SJCRH30 (cell line): Measurements from ENCODE around the gene CDK16. TPM values are rescaled to one million over a fixed set of nuclear protein-coding genes. Genes with fewer than 3 reads are reported as not detected.

ENCODE experiments used
- DNase-seq, 2 experiments: peaks; one replicate each; pipeline ENCODE4 v3.0.0-alpha.2; 2015 to 2020
- H3K27ac ChIP-seq: fragments of 250-450 bp; sonication (Bioruptor Pico); 2 replicates; pipeline ENCODE4 v1.5.1; 2020; ENCODE audit warnings: mild to moderate bottlenecking, moderate library complexity
- H3K27me3 ChIP-seq: fragments of 250-450 bp; sonication (Bioruptor Pico); 2 replicates; pipeline ENCODE4 v1.5.1; 2020; ENCODE audit warnings: mild to moderate bottlenecking, moderate library complexity
- H3K36me3 ChIP-seq: fragments of 250-450 bp; sonication (Bioruptor Pico); 2 replicates; pipeline ENCODE4 v1.5.1; 2020; ENCODE audit warnings: mild to moderate bottlenecking, moderate library complexity
- H3K4me1 ChIP-seq: fragments of 250-450 bp; sonication (Bioruptor Pico); 2 replicates; pipeline ENCODE4 v1.5.1; 2020; ENCODE audit warnings: mild to moderate bottlenecking, moderate library complexity
- H3K4me3 ChIP-seq: fragments of 250-450 bp; sonication (Bioruptor Pico); 2 replicates; pipeline ENCODE4 v1.5.1; 2020; ENCODE audit warnings: mild to moderate bottlenecking, moderate library complexity
- H3K9me3 ChIP-seq: fragments of 250-450 bp; sonication (Bioruptor Pico); replicated peaks from 2 replicates; pipeline ENCODE4 v1.5.1; 2020; ENCODE audit warnings: mild to moderate bottlenecking, moderate library complexity
- total RNA-seq: library from RNA; depleted of rRNA; stranded (reverse); fragments of >200 nt; shearing (Covaris generic); gene quantifications from 2 replicates; pipeline ENCODE4 v1.2.3, GENCODE V29; 2014

Gene CDK16
- total RNA-seq, 1 experiment from 2014 or later = 71.8 TPM

GRCh38 chrX:47194194-47194787 is 24.2 kb upstream of the CDK16 start:
- peak overlapping the region; percentile 91 for H3K27ac ChIP-seq
- H3K27me3 ChIP-seq = no peaks in the 10 kb centered on the region
- peaks cover 4% of the 10 kb centered on the region; the same call in 1 of the 2 replicates for H3K36me3 ChIP-seq
- H3K4me1 ChIP-seq = no peaks in the 10 kb centered on the region; the same call in 1 of the 2 replicates
- no peaks in the 10 kb centered on the region for H3K9me3 ChIP-seq
- H3K4me3 ChIP-seq = peak overlapping the region; percentile 94
- DNase-seq = no peak

GRCh38 chrX:47196098-47196497 is 22.4 kb upstream of the CDK16 start:
- no peak overlapping the region for H3K4me3 ChIP-seq
- DNase-seq = no peak

GRCh38 chrX:47197526-47197925 is 21.0 kb upstream of the CDK16 start:
- Histone ChIP-seq H3K4me1 (no peaks in the 10 kb centered on the region; the same call in 1 of the 2 replicates), H3K4me3 (no peak overlapping the region), H3K9me3 (no peaks in the 10 kb centered on the region), H3K36me3 (peaks cover 11% of the 10 kb centered on the region), H3K27me3 (no peaks in the 10 kb centered on the region), H3K27ac (no peak overlapping the region)
- no peak for DNase-seq

More at GRCh38 chrX:47196098-47196497, 22.4 kb upstream of the CDK16 start:
- no peaks in the 10 kb centered on the region for H3K27me3 ChIP-seq
- no peaks in the 10 kb centered on the region for H3K9me3 ChIP-seq
- H3K27ac ChIP-seq = no peak overlapping the region
- no peaks in the 10 kb centered on the region; the same call in 1 of the 2 replicates for H3K4me1 ChIP-seq
- peaks cover 10% of the 10 kb centered on the region for H3K36me3 ChIP-seq

GRCh38 chrX:47198026-47198686 is 20.3 kb upstream of the CDK16 start:
- Histone ChIP-seq H3K9me3 (no peaks in the 10 kb centered on the region), H3K27me3 (no peaks in the 10 kb centered on the region), H3K4me3 (no peak overlapping the region), H3K27ac (no peak overlapping the region), H3K36me3 (peaks cover 11% of the 10 kb centered on the region), H3K4me1 (no peaks in the 10 kb centered on the region; the same call in 1 of the 2 replicates)
- DNase-seq = no peak

- H3K36me3 ChIP-seq = peaks cover 11% of the 10 kb centered on the region
- no peaks in the 10 kb centered on the region for H3K27me3 ChIP-seq
- H3K9me3 ChIP-seq = no peaks in the 10 kb centered on the region
- DNase-seq = no peak
- H3K4me3 ChIP-seq = no peak overlapping the region
- H3K27ac ChIP-seq = no peak overlapping the region
- no peaks in the 10 kb centered on the region; the same call in 1 of the 2 replicates for H3K4me1 ChIP-seq
These were observed 19.8 kb upstream of the CDK16 start for GRCh38 chrX:47198687-47199080.

GRCh38 chrX:47199286-47199685 is 19.2 kb upstream of the CDK16 start:
- H3K4me3 ChIP-seq = no peak overlapping the region
- H3K4me1 ChIP-seq = no peaks in the 10 kb centered on the region; the same call in 1 of the 2 replicates
- peaks cover 11% of the 10 kb centered on the region for H3K36me3 ChIP-seq
- DNase-seq = no peak
- H3K27me3 ChIP-seq = no peaks in the 10 kb centered on the region
- H3K27ac ChIP-seq = no peak overlapping the region
- H3K9me3 ChIP-seq = no peaks in the 10 kb centered on the region

- Histone ChIP-seq H3K36me3 (peaks cover 11% of the 10 kb centered on the region), H3K27ac (peak overlapping the region; percentile 54), H3K4me1 (no peaks in the 10 kb centered on the region; the same call in 1 of the 2 replicates), H3K4me3 (no peak overlapping the region), H3K27me3 (no peaks in the 10 kb centered on the region), H3K9me3 (no peaks in the 10 kb centered on the region)
- DNase-seq = peak; percentile 53 to 62
These were observed 17.9 kb upstream of the CDK16 start for GRCh38 chrX:47200385-47201150.

GRCh38 chrX:47201345-47201944 is 17.0 kb upstream of the CDK16 start:
- no peak overlapping the region for H3K4me3 ChIP-seq
- peaks cover 11% of the 10 kb centered on the region for H3K36me3 ChIP-seq
- no peaks in the 10 kb centered on the region for H3K9me3 ChIP-seq
- no peak for DNase-seq
- H3K27ac ChIP-seq = no peak overlapping the region
- no peaks in the 10 kb centered on the region for H3K27me3 ChIP-seq
- no peaks in the 10 kb centered on the region for H3K4me1 ChIP-seq

- Histone ChIP-seq H3K9me3 (no peaks in the 10 kb centered on the region), H3K27ac (no peak overlapping the region), H3K4me3 (no peak overlapping the region), H3K36me3 (peaks cover 11% of the 10 kb centered on the region), H3K4me1 (no peaks in the 10 kb centered on the region), H3K27me3 (no peaks in the 10 kb centered on the region)
- no peak for DNase-seq
These were observed 16.2 kb upstream of the CDK16 start for GRCh38 chrX:47202316-47202715.

- no peaks in the 10 kb centered on the region for H3K4me1 ChIP-seq
- no peaks in the 10 kb centered on the region for H3K27me3 ChIP-seq
- H3K27ac ChIP-seq = no peak overlapping the region
- no peak overlapping the region for H3K4me3 ChIP-seq
- no peaks in the 10 kb centered on the region for H3K9me3 ChIP-seq
- H3K36me3 ChIP-seq = peaks cover 14% of the 10 kb centered on the region
- DNase-seq = no peak
These were observed 15.6 kb upstream of the CDK16 start for GRCh38 chrX:47202877-47203276.

- no peaks in the 10 kb centered on the region for H3K27me3 ChIP-seq
- H3K27ac ChIP-seq = no peak overlapping the region
- no peak overlapping the region for H3K4me3 ChIP-seq
- H3K4me1 ChIP-seq = no peaks in the 10 kb centered on the region
- no peaks in the 10 kb centered on the region for H3K9me3 ChIP-seq
- DNase-seq = no peak
- H3K36me3 ChIP-seq = peaks cover 11% of the 10 kb centered on the region
These were observed 13.5 kb upstream of the CDK16 start for GRCh38 chrX:47204970-47205369.

- Histone ChIP-seq H3K4me3 (no peak overlapping the region), H3K9me3 (no peaks in the 10 kb centered on the region), H3K36me3 (peaks cover 4% of the 10 kb centered on the region; the same call in 1 of the 2 replicates), H3K4me1 (no peaks in the 10 kb centered on the region), H3K27me3 (no peaks in the 10 kb centered on the region), H3K27ac (no peak overlapping the region)
- DNase-seq = no peak
These were observed 12.2 kb upstream of the CDK16 start for GRCh38 chrX:47206316-47206715.

- no peaks in the 10 kb centered on the region for H3K4me1 ChIP-seq
- no peaks in the 10 kb centered on the region for H3K9me3 ChIP-seq
- no peaks in the 10 kb centered on the region for H3K27me3 ChIP-seq
- no peak overlapping the region for H3K4me3 ChIP-seq
- DNase-seq = no peak
- peaks cover 4% of the 10 kb centered on the region for H3K36me3 ChIP-seq
- H3K27ac ChIP-seq = no peak overlapping the region
These were observed 10.4 kb upstream of the CDK16 start for GRCh38 chrX:47208108-47208507.

GRCh38 chrX:47209508-47210238 is 8.8 kb upstream of the CDK16 start:
- H3K27me3 ChIP-seq = no peaks in the 10 kb centered on the region
- H3K4me1 ChIP-seq = no peaks in the 10 kb centered on the region
- H3K36me3 ChIP-seq = peaks cover 4% of the 10 kb centered on the region
- no peak for DNase-seq
- no peaks in the 10 kb centered on the region for H3K9me3 ChIP-seq
- H3K27ac ChIP-seq = no peak overlapping the region
- no peak overlapping the region for H3K4me3 ChIP-seq
